Activated effector memory CD4-positive, alpha-beta T cell treated with Interleukin-2 at 50 U/mL for 16 hours (primary cell): ENCODE data around the gene MRGPRE.

Source experiments
- DNase-seq: peaks from one replicate; pipeline ENCODE4 v3.0.0-alpha.2; 2020

The MRGPRE gene

GRCh38 chr11:3207526-3208189 is 24.6 kb downstream of the MRGPRE start:
- no peak for DNase-seq

- no peak for DNase-seq
These were observed 25.4 kb downstream of the MRGPRE start for GRCh38 chr11:3206922-3207204.

GRCh38 chr11:3206156-3206921 is 25.9 kb downstream of the MRGPRE start:
- no peak for DNase-seq

GRCh38 chr11:3205261-3206155 is 26.7 kb downstream of the MRGPRE start:
- no peak for DNase-seq

GRCh38 chr11:3204141-3205015 is 27.8 kb downstream of the MRGPRE start:
- no peak for DNase-seq

GRCh38 chr11:3203221-3204043 is 28.8 kb downstream of the MRGPRE start:
- no peak for DNase-seq

- no peak for DNase-seq
These were observed 29.5 kb downstream of the MRGPRE start for GRCh38 chr11:3202759-3203158.

GRCh38 chr11:3202305-3202704 is 29.9 kb downstream of the MRGPRE start:
- DNase-seq, result no peak

GRCh38 chr11:3201677-3202181 is 30.5 kb downstream of the MRGPRE start:
- no peak for DNase-seq

GRCh38 chr11:3201112-3201581 is 31.1 kb downstream of the MRGPRE start:
- no peak for DNase-seq

GRCh38 chr11:3200388-3201111 is 31.7 kb downstream of the MRGPRE start:
- DNase-seq, result no peak

- DNase-seq, result no peak
These were observed 32.5 kb downstream of the MRGPRE start for GRCh38 chr11:3199537-3200295.

GRCh38 chr11:3198815-3199214 is 33.4 kb downstream of the MRGPRE start:
- no peak for DNase-seq

GRCh38 chr11:3197878-3198528 is 34.2 kb downstream of the MRGPRE start:
- no peak for DNase-seq

- no peak for DNase-seq
These were observed 35.0 kb downstream of the MRGPRE start for GRCh38 chr11:3197044-3197695.

GRCh38 chr11:3196161-3197043 is 35.8 kb downstream of the MRGPRE start:
- DNase-seq, result no peak

GRCh38 chr11:3195251-3196160 is 36.7 kb downstream of the MRGPRE start:
- DNase-seq, result no peak
